ENCODE measurements around the gene DNAJC4. TPM values are rescaled to one million over a fixed set of nuclear protein-coding genes. Genes with fewer than 3 reads are reported as not detected.

DNAJC4 gene
- total and polyA plus RNA-seq, 9 of the 15 experiments (the other 6 are each of a cell fraction or from before 2014, with no cell fraction given), result 4.0 to 32.6 (median 19.9) TPM

GRCh38 chr11:64231546-64231945, 1.2 kb downstream of the DNAJC4 start:
- Histone ChIP-seq H3K4me1 (replicated peaks in 1 of 2; ENCODE audit: control insufficient read depth in 2 of 2, insufficient read depth in 2 of 2, low read length in 2 of 2) (peaks cover 37 to 80% of the 10 kb centered on the region in 2 experiments), H3K36me3 (ENCODE audit: control insufficient read depth, insufficient read depth, low read length) (peaks cover 20% of the 10 kb centered on the region; the same call in 2 of the 3 replicates), H3K9ac (ENCODE audit: insufficient read depth in 1 of 2, low read depth in 2 of 2, low read length in 2 of 2) (peak overlapping the region; percentile 48 to 71; a peak in 3 of 4 replicates), H3K79me2 (ENCODE audit: control insufficient read depth, insufficient read depth, low read length) (peaks cover 53% of the 10 kb centered on the region), H3K9me1 (ENCODE audit: control insufficient read depth, insufficient read depth, low read length) (no peaks in the 10 kb centered on the region), H2AFZ (ENCODE audit: low read depth, low read length) (no peak overlapping the region), H3K27ac (ENCODE audit: extremely low read depth, low read depth, low read length) (peak overlapping the region; percentile 47), H3K4me2 (ENCODE audit: insufficient read depth, low read length) (peak overlapping the region; percentile 67), H3K4me3 (no peak overlapping the region), H4K20me1 (replicated peaks; ENCODE audit: control insufficient read depth, insufficient read depth, low read length) (no peaks in the 10 kb centered on the region), H3K9me3 (replicated peaks; ENCODE audit: control insufficient read depth, insufficient read depth, low read depth, low read length) (no peaks in the 10 kb centered on the region), H3K27me3 (ENCODE audit: control insufficient read depth in 2 of 2, insufficient read depth in 2 of 2, low read length in 2 of 2) (no peaks in the 10 kb centered on the region)
- BruUV-seq (replicated peaks), result no TSS peak
- in situ Hi-C loops (cut with MboI), result no loop called here
- DNase-seq (ENCODE audit: extremely low read depth in 1 of 4, low spot score in 3 of 4) (peak in 2 of 4 experiments; percentile 25 to 69), FAIRE-seq (peak; percentile 74), ATAC-seq (peak; percentile 14)
- intact Hi-C loops (cut with micrococcal nuclease), result loop anchor here (2.0 kb wide), 2 partner anchors 25 to 47 kb away; partner anchors contain the start of gene FERMT3
- POLR2A ChIA-PET, result interaction anchor here (0.6 to 2.5 kb wide), 5 partner anchors 8 to 1172 kb away, joined by 3 to 11 read pairs (median 3); partner anchors contain the start of genes FERMT3 and FKBP2
- CTCF ChIA-PET (ENCODE audit: low intra/inter-chr PET ratio), result no interaction called here
- WGBS (ENCODE audit: insufficient coverage, low coverage, missing lambda C conversion rate), result 40% methylated on average over 5 of the region's 7 CpGs
- TF ChIP-seq SREBF2 (CRISPR knock-in tag; IDR thresholded peaks at IDR 0.05) (no peak), DNMT1 (IDR thresholded peaks at IDR 0.05) (no peak), MTF1 (CRISPR knock-in tag; IDR thresholded peaks at IDR 0.05; ENCODE audit: borderline replicate concordance) (no peak), ZNF174 (CRISPR knock-in tag; IDR thresholded peaks at IDR 0.05) (no peak), ZBTB8A (IDR thresholded peaks at IDR 0.05; ENCODE audit: partially characterized antibody) (no peak), SRSF3 (IDR thresholded peaks at IDR 0.05; ENCODE audit: insufficient read depth, low read length) (no peak), ZFP36 (IDR thresholded peaks at IDR 0.05; ENCODE audit: low read depth, low read length, partially characterized antibody) (no peak), ZNF263 (CRISPR knock-in tag; IDR thresholded peaks at IDR 0.05; ENCODE audit: borderline replicate concordance) (no peak), BRF2 (IDR thresholded peaks at IDR 0.05; ENCODE audit: borderline replicate concordance, insufficient read depth, insufficient read length) (no peak), RBM39 (optimal IDR thresholded peaks at IDR 0.05; ENCODE audit: low read depth, low read length) (no peak), ZBTB40 (IDR thresholded peaks at IDR 0.05) (no peak), ZBTB40 (CRISPR knock-in tag; IDR thresholded peaks at IDR 0.05) (no peak), MEF2A (IDR thresholded peaks at IDR 0.05; ENCODE audit: control insufficient read depth, low read depth, low read length) (no peak)
